IMR-90 (cell line): ENCODE data around the gene LMTK2. TPM values are rescaled to one million over a fixed set of nuclear protein-coding genes. Genes with fewer than 3 reads are reported as not detected.

Experiments used
- ATAC-seq: fragments of 200-7000 bp; cut with Tn5 transposase; 2 replicates; pipeline ENCODE4 v1.9.1; 2020; ENCODE audit warnings: low read depth, mild to moderate bottlenecking, moderate library complexity
- BruUV-seq: library from RNA; stranded (reverse); fragments of 400-500 nt; replicated peaks from 2 replicates; lab custom pipeline; 2021; lab: Mats Ljungman, UMichigan
- CTCF ChIA-PET: fragments of 300-600 bp; formaldehyde crosslinking; extraction: SDS; loops from one replicate; lab custom pipeline; 2021; ENCODE audit warnings: antibody characterized with exemption; lab: Yijun Ruan, JAX
- POLR2A ChIA-PET: fragments of 300-600 bp; sonication (Branson Sonifier 250); formaldehyde crosslinking; loops from one replicate; lab custom pipeline; 2022; ENCODE audit warnings: antibody characterized with exemption; ENCODE audit not compliant: unreplicated experiment; lab: Charles Lee
- DNase-seq: peaks from one replicate; pipeline ENCODE4 v3.0.0; 2013
- H2AFZ ChIP-seq: replicated peaks from 2 replicates; pipeline ENCODE3; 2013; ENCODE audit warnings: low read length, mild to moderate bottlenecking; ENCODE audit not compliant: poor library complexity
- H2AK5ac ChIP-seq: 2 replicates; pipeline ENCODE4 v1.6.1; 2013; ENCODE audit warnings: low read depth, low read length, inconsistent platforms
- H2AK9ac ChIP-seq: replicated peaks from 2 replicates; pipeline ENCODE3; 2013; ENCODE audit warnings: mild to moderate bottlenecking, low read depth, low read length, moderate library complexity; ENCODE audit not compliant: poor library complexity
- H2BK120ac ChIP-seq: 2 replicates; pipeline ENCODE4 v1.6.1; 2013; ENCODE audit warnings: low read depth, low read length, inconsistent platforms
- H2BK15ac ChIP-seq: 3 replicates; pipeline ENCODE4 v1.6.1; 2013; ENCODE audit warnings: low read depth, low read length, inconsistent platforms
- H2BK20ac ChIP-seq: 2 replicates; pipeline ENCODE4 v1.6.1; 2013; ENCODE audit warnings: low read depth, mild to moderate bottlenecking, inconsistent platforms, low read length, moderate library complexity
- H2BK5ac ChIP-seq: 2 replicates; pipeline ENCODE4 v1.6.1; 2013; ENCODE audit warnings: mild to moderate bottlenecking, low read depth, low read length, inconsistent platforms; ENCODE audit not compliant: poor library complexity, severe bottlenecking
- H3K14ac ChIP-seq: replicated peaks from 2 replicates; pipeline ENCODE4 v1.6.1; 2013; ENCODE audit warnings: low read depth, low read length, inconsistent platforms
- H3K18ac ChIP-seq: 2 replicates; pipeline ENCODE4 v1.6.1; 2013; ENCODE audit warnings: low read depth, low read length, control low read depth
- H3K23ac ChIP-seq: 2 replicates; pipeline ENCODE4 v1.6.1; 2013; ENCODE audit warnings: low read depth, low read length, inconsistent platforms
- H3K27ac ChIP-seq: 2 replicates; pipeline ENCODE4 v1.5.1; 2013; ENCODE audit warnings: mild to moderate bottlenecking, control low read depth, low read length; ENCODE audit not compliant: insufficient read depth
- H3K27me3 ChIP-seq: 2 replicates; pipeline ENCODE4 v1.6.1; 2013; ENCODE audit warnings: low read length; ENCODE audit not compliant: control insufficient read depth, insufficient read depth
- H3K36me3 ChIP-seq: 2 replicates; pipeline ENCODE4 v1.6.1; 2013; ENCODE audit warnings: low read length, mixed read lengths; ENCODE audit not compliant: control insufficient read depth, insufficient read depth
- H3K4ac ChIP-seq: 2 replicates; pipeline ENCODE4 v1.6.1; 2013; ENCODE audit warnings: low read depth, low read length, inconsistent platforms
- H3K4me1 ChIP-seq: 2 replicates; pipeline ENCODE4 v1.6.1; 2013; ENCODE audit warnings: low read length, mixed read lengths; ENCODE audit not compliant: control insufficient read depth, insufficient read depth
- H3K4me2 ChIP-seq: 2 replicates; pipeline ENCODE4 v1.6.1; 2013; ENCODE audit warnings: low read depth, mild to moderate bottlenecking, control low read depth, low read length, moderate library complexity
- H3K4me3 ChIP-seq: 2 replicates; pipeline ENCODE4 v1.5.1; 2013; ENCODE audit warnings: low read depth, mild to moderate bottlenecking, control low read depth, low read length, moderate library complexity; ENCODE audit not compliant: insufficient read depth
- H3K56ac ChIP-seq: 2 replicates; pipeline ENCODE4 v1.6.1; 2013; ENCODE audit warnings: low read length, inconsistent platforms; ENCODE audit not compliant: insufficient read depth; ENCODE audit errors: extremely low read depth
- H3K79me1 ChIP-seq, 2 experiments: 2 replicates each; pipeline ENCODE4 v1.6.1; 2013; ENCODE audit warnings: low read length in 2 of 2, inconsistent platforms in 1 of 2, low read depth in 1 of 2
- H3K9ac ChIP-seq: 2 replicates; pipeline ENCODE4 v1.6.1; 2013; ENCODE audit warnings: low read depth, low read length, control low read depth
- H3K9me1 ChIP-seq: 2 replicates; pipeline ENCODE4 v1.6.1; 2013; ENCODE audit warnings: low read length, inconsistent platforms; ENCODE audit not compliant: insufficient read depth
- H3K9me3 ChIP-seq: 2 replicates; pipeline ENCODE4 v1.6.1; 2013; ENCODE audit warnings: low read length; ENCODE audit not compliant: control insufficient read depth, insufficient read depth
- H4K20me1 ChIP-seq: 2 replicates; pipeline ENCODE4 v1.6.1; 2013; ENCODE audit warnings: low read length, inconsistent platforms; ENCODE audit not compliant: insufficient read depth
- H4K5ac ChIP-seq: 2 replicates; pipeline ENCODE4 v1.6.1; 2013; ENCODE audit warnings: mild to moderate bottlenecking, low read depth, low read length, control low read depth
- H4K8ac ChIP-seq, 2 experiments: 2 replicates each; pipeline ENCODE4 v1.6.1; 2013; ENCODE audit warnings: low read depth in 2 of 2, low read length in 2 of 2, control low read depth in 1 of 2, inconsistent platforms in 1 of 2
- H4K91ac ChIP-seq: 2 replicates; pipeline ENCODE4 v1.6.1; 2013; ENCODE audit warnings: low read depth, low read length, inconsistent platforms; ENCODE audit not compliant: insufficient read depth
- BHLHE40 ChIP-seq: fragments of 150-350 bp; IDR thresholded peaks from 2 replicates; pipeline ENCODE4 v1.6.1; 2016; ENCODE audit warnings: mild to moderate bottlenecking, low read depth, low read length
- CEBPB ChIP-seq: IDR thresholded peaks from 2 replicates; pipeline ENCODE4 v1.6.1; 2012; ENCODE audit warnings: low read depth, low read length, improper control_type of control experiment
- CHD1 ChIP-seq: IDR thresholded peaks from 2 replicates; pipeline ENCODE4 v1.6.1; 2012; ENCODE audit warnings: low read depth, low read length, improper control_type of control experiment
- FOS ChIP-seq: fragments of 150-350 bp; IDR thresholded peaks from 2 replicates; pipeline ENCODE4 v1.6.1; 2016; ENCODE audit warnings: low read depth, low read length
- MXI1 ChIP-seq: IDR thresholded peaks from 2 replicates; pipeline ENCODE4 v1.6.1; 2012; ENCODE audit warnings: low read depth, mild to moderate bottlenecking, low read length, moderate library complexity, borderline replicate concordance
- NFE2L2 ChIP-seq: fragments of 150-350 bp; IDR thresholded peaks from 2 replicates; pipeline ENCODE4 v1.6.1; 2016; ENCODE audit warnings: low read depth, mild to moderate bottlenecking, low read length
- POLR2A ChIP-seq: IDR thresholded peaks from 2 replicates; pipeline ENCODE4 v1.6.1; 2012; ENCODE audit warnings: mild to moderate bottlenecking, low read depth, low read length
- RAD21 ChIP-seq: IDR thresholded peaks from 2 replicates; pipeline ENCODE4 v1.6.1; 2012; ENCODE audit warnings: low read length, improper control_type of control experiment
- RCOR1 ChIP-seq: IDR thresholded peaks from 2 replicates; pipeline ENCODE4 v1.6.1; 2012; ENCODE audit warnings: mild to moderate bottlenecking, low read length, improper control_type of control experiment; ENCODE audit not compliant: insufficient replicate concordance
- RFX5 ChIP-seq: IDR thresholded peaks from 2 replicates; pipeline ENCODE4 v1.8.0; 2012; ENCODE audit warnings: low read depth, mild to moderate bottlenecking, low read length, moderate library complexity
- USF2 ChIP-seq: fragments of 150-350 bp; IDR thresholded peaks from 2 replicates; pipeline ENCODE4 v1.6.1; 2017; ENCODE audit warnings: mild to moderate bottlenecking, antibody characterized with exemption, low read length, low read depth
- WGBS, 2 experiments: methylation state at CpG; one replicate each; pipeline versions ENCODE4 v1.1.5 to v1.1.7; 2013; ENCODE audit warnings: missing lambda C conversion rate in 2 of 2; ENCODE audit not compliant: insufficient read length in 1 of 2; ENCODE audit errors: extremely low coverage in 2 of 2; 5-methylcytosine and 5-hydroxymethylcytosine counted together
- dilution Hi-C: fragments of 300-500 bp; cut with HindIII; formaldehyde crosslinking; loops from one replicate; pipeline ENCODE4 v1.14.3; 2018; ENCODE audit warnings: low sequenced_read_pairs; ENCODE audit not compliant: unreplicated experiment
- in situ Hi-C: fragments of 300-500 bp; cut with MboI; formaldehyde crosslinking; loops from 3 replicates; pipeline ENCODE4 v1.14.3; 2019; ENCODE audit warnings: low sequenced_read_pairs, inconsistent platforms, mixed read lengths
- intact Hi-C: fragments of 100-400 bp; cut with micrococcal nuclease; formaldehyde crosslinking; loops from 2 replicates; pipeline ENCODE4 v1.10.0; 2022
- polyA plus RNA-seq, 3 experiments: library from polyadenylated mRNA; depleted of rRNA; stranded (reverse); fragments of >200 nt; gene quantifications; 2 replicates each; pipeline ENCODE4 v1.2.3, GENCODE V29; 2012; ENCODE audit warnings: low replicate concordance in 1 of 3
- total RNA-seq: library from RNA; depleted of rRNA; stranded (reverse); fragments of >200 nt; gene quantifications from 2 replicates; pipeline ENCODE4 v1.2.3, GENCODE V29; 2012
- TF ChIP-seq, protein P1 (sequence below): conservative IDR thresholded peaks from 2 replicates; pipeline ENCODE4 v1.5.1; 2012; ENCODE audit warnings: mild to moderate bottlenecking, low read depth, low read length, improper control_type of control experiment
- TF ChIP-seq, protein P2 (sequence below): fragments of 150-350 bp; IDR thresholded peaks from 2 replicates; pipeline ENCODE4 v1.6.1; 2016; ENCODE audit warnings: low read depth, mild to moderate bottlenecking, low read length, moderate library complexity, borderline replicate concordance

LMTK2 gene
- total and polyA plus RNA-seq, 2 of the 4 experiments (the other 2 are of a cell fraction) = 4.4 to 5.0 TPM

- TF ChIP-seq, protein P1, sequence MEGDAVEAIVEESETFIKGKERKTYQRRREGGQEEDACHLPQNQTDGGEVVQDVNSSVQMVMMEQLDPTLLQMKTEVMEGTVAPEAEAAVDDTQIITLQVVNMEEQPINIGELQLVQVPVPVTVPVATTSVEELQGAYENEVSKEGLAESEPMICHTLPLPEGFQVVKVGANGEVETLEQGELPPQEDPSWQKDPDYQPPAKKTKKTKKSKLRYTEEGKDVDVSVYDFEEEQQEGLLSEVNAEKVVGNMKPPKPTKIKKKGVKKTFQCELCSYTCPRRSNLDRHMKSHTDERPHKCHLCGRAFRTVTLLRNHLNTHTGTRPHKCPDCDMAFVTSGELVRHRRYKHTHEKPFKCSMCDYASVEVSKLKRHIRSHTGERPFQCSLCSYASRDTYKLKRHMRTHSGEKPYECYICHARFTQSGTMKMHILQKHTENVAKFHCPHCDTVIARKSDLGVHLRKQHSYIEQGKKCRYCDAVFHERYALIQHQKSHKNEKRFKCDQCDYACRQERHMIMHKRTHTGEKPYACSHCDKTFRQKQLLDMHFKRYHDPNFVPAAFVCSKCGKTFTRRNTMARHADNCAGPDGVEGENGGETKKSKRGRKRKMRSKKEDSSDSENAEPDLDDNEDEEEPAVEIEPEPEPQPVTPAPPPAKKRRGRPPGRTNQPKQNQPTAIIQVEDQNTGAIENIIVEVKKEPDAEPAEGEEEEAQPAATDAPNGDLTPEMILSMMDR = no peak
Measured at GRCh38 chr7:98211676-98212531, 105.2 kb downstream of the LMTK2 start (continued).

DNA sequence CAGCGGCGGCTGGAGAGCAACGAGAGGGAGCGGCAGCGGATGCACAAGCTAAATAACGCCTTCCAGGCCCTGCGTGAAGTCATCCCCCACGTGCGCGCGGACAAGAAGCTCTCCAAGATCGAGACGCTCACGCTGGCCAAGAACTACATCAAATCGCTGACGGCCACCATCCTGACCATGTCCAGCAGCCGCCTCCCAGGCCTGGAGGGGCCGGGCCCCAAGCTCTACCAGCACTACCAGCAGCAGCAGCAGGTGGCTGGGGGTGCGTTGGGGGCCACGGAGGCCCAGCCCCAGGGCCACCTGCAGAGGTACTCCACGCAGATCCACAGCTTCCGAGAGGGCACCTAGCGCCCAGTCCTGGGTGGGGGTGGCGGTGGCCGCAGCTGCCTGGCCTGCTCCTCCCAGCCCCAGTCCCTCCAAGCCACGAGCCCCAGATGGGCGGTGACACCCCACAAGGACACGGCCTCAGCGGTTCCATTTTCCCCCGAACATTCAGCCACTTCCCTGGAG, 105.9 kb downstream of the LMTK2 start:
- Histone ChIP-seq H3K4ac (no peak overlapping the region), H3K4me1 (no peaks in the 10 kb centered on the region), H3K4me3 (no peak overlapping the region), H2AFZ (no peak overlapping the region), H3K27me3 (no peaks in the 10 kb centered on the region), H4K91ac (no peak overlapping the region), H3K9me3 (no peaks in the 10 kb centered on the region), H3K27ac (no peak overlapping the region), H4K8ac (no peak overlapping the region), H3K9me1 (no peaks in the 10 kb centered on the region), H2AK9ac (no peak overlapping the region), H3K79me1 (no peaks in the 10 kb centered on the region), H3K23ac (no peak overlapping the region), H3K9ac (no peak overlapping the region), H2BK20ac (no peak overlapping the region), H2BK5ac (no peak overlapping the region), H4K20me1 (no peaks in the 10 kb centered on the region), H3K36me3 (peaks cover 12% of the 10 kb centered on the region), H2BK15ac (no peak overlapping the region), H2AK5ac (no peak overlapping the region), H3K56ac (no peak overlapping the region), H3K4me2 (no peak overlapping the region), H3K18ac (no peak overlapping the region), H4K5ac (no peak overlapping the region), H3K14ac (no peak overlapping the region), H2BK120ac (no peak overlapping the region)
- in situ Hi-C loops (no loop called here), intact Hi-C loops (loop anchor here (1.0 kb wide), 1 partner anchor 39 kb away; no protein-coding TSS in a partner anchor), dilution Hi-C loops (no loop called here)
- WGBS, 2 experiments = 92% methylated on average over 17 of the region's 30 CpGs; no CpG with 5 or more reads in 1 of the 2 experiments
- no peak for DNase-seq
- BruUV-seq = no TSS peak
- ChIA-PET CTCF (no interaction called here), POLR2A (no interaction called here)
- ATAC-seq = no peak
- TF ChIP-seq CHD1 = no peak
- no peak for TF ChIP-seq MXI1
- no peak for TF ChIP-seq NFE2L2
- TF ChIP-seq BHLHE40 = no peak
- TF ChIP-seq, protein P2, sequence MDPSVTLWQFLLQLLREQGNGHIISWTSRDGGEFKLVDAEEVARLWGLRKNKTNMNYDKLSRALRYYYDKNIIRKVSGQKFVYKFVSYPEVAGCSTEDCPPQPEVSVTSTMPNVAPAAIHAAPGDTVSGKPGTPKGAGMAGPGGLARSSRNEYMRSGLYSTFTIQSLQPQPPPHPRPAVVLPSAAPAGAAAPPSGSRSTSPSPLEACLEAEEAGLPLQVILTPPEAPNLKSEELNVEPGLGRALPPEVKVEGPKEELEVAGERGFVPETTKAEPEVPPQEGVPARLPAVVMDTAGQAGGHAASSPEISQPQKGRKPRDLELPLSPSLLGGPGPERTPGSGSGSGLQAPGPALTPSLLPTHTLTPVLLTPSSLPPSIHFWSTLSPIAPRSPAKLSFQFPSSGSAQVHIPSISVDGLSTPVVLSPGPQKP = no peak
- no peak for TF ChIP-seq USF2
- no peak for TF ChIP-seq CEBPB
- no peak for TF ChIP-seq RAD21
- no peak for TF ChIP-seq POLR2A
- no peak for TF ChIP-seq FOS
- TF ChIP-seq RFX5 = no peak
- no peak for TF ChIP-seq RCOR1
